OCI-LY7 (cell line): ENCODE results near the gene SIK2. TPM values are rescaled to one million over a fixed set of nuclear protein-coding genes. Genes with fewer than 3 reads are reported as not detected.
"Not testable (repeated sequence)": the region's sequence is repeated elsewhere in the genome, so short reads cannot be mapped to it uniquely, and the experiment has no call there.

Source experiments
- BruUV-seq: library from RNA; stranded (reverse); fragments of 400-500 nt; replicated peaks from 2 replicates; lab custom pipeline; 2021; lab: Mats Ljungman, UMichigan
- CTCF ChIA-PET: fragments of 300-600 bp; sonication (Branson Sonifier 250); formaldehyde crosslinking; loops from one replicate; lab custom pipeline; 2022; ENCODE audit warnings: antibody characterized with exemption; ENCODE audit not compliant: unreplicated experiment; lab: Charles Lee
- POLR2A ChIA-PET: fragments of 300-600 bp; sonication (Branson Sonifier 250); formaldehyde crosslinking; loops from one replicate; lab custom pipeline; 2022; ENCODE audit warnings: antibody characterized with exemption; lab: Charles Lee
- DNase-seq: peaks from one replicate; pipeline ENCODE4 v3.0.0-alpha.2; 2015; ENCODE audit warnings: low spot score
- H2AFZ ChIP-seq: fragments of 200-600 bp; sonication (generic), shearing (Covaris generic); 2 replicates; pipeline ENCODE4 v1.6.1; 2014; ENCODE audit warnings: mild to moderate bottlenecking, antibody characterized with exemption, low read length, moderate library complexity
- H3K27ac ChIP-seq: fragments of 200-600 bp; sonication (generic); 2 replicates; pipeline ENCODE4 v1.5.1; 2014; ENCODE audit warnings: mixed run types, low read depth, mild to moderate bottlenecking, moderate library complexity, low read length, inconsistent platforms; ENCODE audit not compliant: poor library complexity, severe bottlenecking
- H3K36me3 ChIP-seq: fragments of 200-600 bp; sonication (generic); 2 replicates; pipeline ENCODE4 v1.6.1; 2014; ENCODE audit warnings: mild to moderate bottlenecking, antibody characterized with exemption, low read length, moderate library complexity, mixed read lengths; ENCODE audit not compliant: insufficient read depth
- H3K4me1 ChIP-seq: fragments of 200-600 bp; sonication (generic); 2 replicates; pipeline ENCODE4 v1.5.1; 2014; ENCODE audit warnings: mild to moderate bottlenecking, low read length; ENCODE audit not compliant: insufficient read depth, poor library complexity, severe bottlenecking
- H3K4me2 ChIP-seq: fragments of 200-600 bp; sonication (generic); 2 replicates; pipeline ENCODE4 v1.6.1; 2014; ENCODE audit warnings: mild to moderate bottlenecking, low read length
- H3K4me3 ChIP-seq: fragments of 200-600 bp; sonication (generic); 2 replicates; pipeline ENCODE4 v1.5.1; 2014; ENCODE audit warnings: mild to moderate bottlenecking, low read depth, low read length; ENCODE audit not compliant: poor library complexity, severe bottlenecking
- H3K79me2 ChIP-seq: fragments of 200-600 bp; sonication (generic); 2 replicates; pipeline ENCODE4 v1.6.1; 2016; ENCODE audit warnings: low read depth, mild to moderate bottlenecking, low read length, moderate library complexity, mixed read lengths; ENCODE audit not compliant: insufficient read depth
- H3K9me2 ChIP-seq: fragments of 200-600 bp; sonication (generic); 2 replicates; pipeline ENCODE4 v1.6.1; 2016; ENCODE audit warnings: mild to moderate bottlenecking, low read length, mixed read lengths; ENCODE audit not compliant: insufficient read depth
- H3K9me3 ChIP-seq: fragments of 200-600 bp; sonication (generic); 2 replicates; pipeline ENCODE4 v1.6.1; 2014; ENCODE audit warnings: mild to moderate bottlenecking, mixed run types, low read length, mixed read lengths
- H4K20me1 ChIP-seq: fragments of 200-600 bp; sonication (generic); 2 replicates; pipeline ENCODE4 v1.6.1; 2014; ENCODE audit warnings: mild to moderate bottlenecking, antibody characterized with exemption, low read length, moderate library complexity, mixed read lengths; ENCODE audit not compliant: insufficient read depth
- CTCF ChIP-seq: fragments of 200-600 bp; sonication (generic); conservative IDR thresholded peaks from 2 replicates; pipeline ENCODE4 v1.5.1; 2014; ENCODE audit warnings: mild to moderate bottlenecking, antibody characterized with exemption, low read length, moderate library complexity, mixed read lengths
- EZH2phosphoT487 ChIP-seq: fragments of 200-600 bp; sonication (generic); IDR thresholded peaks from 2 replicates; pipeline ENCODE4 v1.6.1; 2018; ENCODE audit warnings: low read depth, borderline replicate concordance, mild to moderate bottlenecking, mixed run types, antibody characterized with exemption, low read length, moderate library complexity, mixed read lengths
- intact Hi-C: fragments of 100-400 bp; cut with micrococcal nuclease; formaldehyde crosslinking; loops from one replicate; pipeline ENCODE4 v1.10.0; 2022; ENCODE audit not compliant: unreplicated experiment
- total RNA-seq, 2 experiments: library from RNA; depleted of rRNA in 1 of 2; stranded (reverse); fragments of >200 nt in 1 of 2; shearing (Covaris generic) in 1 of 2; gene quantifications; 2 replicates each; pipeline ENCODE4 v1.2.3, GENCODE V29; 2014 to 2022

The SIK2 gene
- total RNA-seq, 2 experiments from 2014 or later = 9.8 to 16.9 TPM

GRCh38 chr11:111642542-111642941, 40.3 kb downstream of the SIK2 start:
- Histone ChIP-seq H4K20me1 (no peaks in the 10 kb centered on the region), H3K36me3 (peaks cover 43% of the 10 kb centered on the region), H3K4me3 (no peak overlapping the region), H3K27ac (no peak overlapping the region), H3K4me1 (no peaks in the 10 kb centered on the region), H3K79me2 (peaks cover 5% of the 10 kb centered on the region; the same call in 1 of the 2 replicates), H3K4me2 (no peak overlapping the region), H3K9me2 (no peaks in the 10 kb centered on the region), H3K9me3 (no peaks in the 10 kb centered on the region), H2AFZ (no peak overlapping the region)
- intact Hi-C loops = no loop called here
- BruUV-seq = no TSS peak
- DNase-seq = no peak
- ChIA-PET POLR2A (no interaction called here), CTCF (no interaction called here)
- no peak for TF ChIP-seq CTCF
- no peak for TF ChIP-seq EZH2phosphoT487

GRCh38 chr11:111644922-111645321, 42.7 kb downstream of the SIK2 start:
- Histone ChIP-seq H3K4me3 (no peak overlapping the region), H4K20me1 (no peaks in the 10 kb centered on the region), H3K27ac (no peak overlapping the region), H3K79me2 (no peaks in the 10 kb centered on the region), H3K4me1 (no peaks in the 10 kb centered on the region), H2AFZ (no peak overlapping the region), H3K9me3 (no peaks in the 10 kb centered on the region), H3K9me2 (no peaks in the 10 kb centered on the region), H3K36me3 (peaks cover 22% of the 10 kb centered on the region), H3K4me2 (no peak overlapping the region)
- intact Hi-C loops = no loop called here
- no peak for DNase-seq
- ChIA-PET CTCF (no interaction called here), POLR2A (interaction anchor here (1.3 kb wide), 1 partner anchor 15 kb away, joined by 3 read pairs; no protein-coding TSS in a partner anchor)
- no TSS peak for BruUV-seq
- no peak for TF ChIP-seq EZH2phosphoT487
- no peak for TF ChIP-seq CTCF

GRCh38 chr11:111645657-111646316, 43.5 kb downstream of the SIK2 start:
- H3K4me1 ChIP-seq = no peaks in the 10 kb centered on the region
- DNase-seq = no peak
- no peaks in the 10 kb centered on the region for H3K9me2 ChIP-seq
- H3K36me3 ChIP-seq = peaks cover 19% of the 10 kb centered on the region
- no peak overlapping the region for H3K4me2 ChIP-seq
- TF ChIP-seq CTCF = no peak
- no peak for TF ChIP-seq EZH2phosphoT487
- H3K9me3 ChIP-seq = no peaks in the 10 kb centered on the region
- no TSS peak for BruUV-seq
- no peak overlapping the region for H2AFZ ChIP-seq
- POLR2A ChIA-PET = no interaction called here
- CTCF ChIA-PET = no interaction called here
- H3K27ac ChIP-seq = no peak overlapping the region
- no peak overlapping the region for H3K4me3 ChIP-seq
- intact Hi-C loops = no loop called here
- H4K20me1 ChIP-seq = no peaks in the 10 kb centered on the region
- H3K79me2 ChIP-seq = no peaks in the 10 kb centered on the region

GRCh38 chr11:111651336-111651735, 49.1 kb downstream of the SIK2 start:
- DNase-seq, H3K9me3 ChIP-seq, BruUV-seq, H4K20me1 ChIP-seq, H3K4me2 ChIP-seq, H3K9me2 ChIP-seq, H3K4me3 ChIP-seq, H3K27ac ChIP-seq, H2AFZ ChIP-seq, intact Hi-C loops, CTCF ChIA-PET, H3K36me3 ChIP-seq, H3K4me1 ChIP-seq, H3K79me2 ChIP-seq: not testable (repeated sequence)
- POLR2A ChIA-PET = interaction anchor here (1.2 kb wide), 1 partner anchor 18 kb away, joined by 3 read pairs; no protein-coding TSS in a partner anchor
